Measurements from ENCODE around the gene COL6A5. TPM values are rescaled to one million over a fixed set of nuclear protein-coding genes. Genes with fewer than 3 reads are reported as not detected.

COL6A5 gene
- total and polyA plus RNA-seq, 4 donors, result 0.01 to 0.09 TPM; not detected in 2

Other genes with a start within 250 kb of the COL6A5 start
- under 1 TPM; 0.47 to 0.92 TPM for gene COL6A6, start 171.5 kb downstream of the COL6A5 start, total RNA-seq
- under 1 TPM; 0.26 to 0.39 TPM for gene COL6A6, start 171.5 kb downstream of the COL6A5 start, polyA plus RNA-seq